Endothelial cell of hepatic sinusoid (primary cell): ENCODE measurements around the gene VSTM4.

Source experiments
- in situ Hi-C: cut with HindIII; loops from 2 replicates; pipeline ENCODE4 v1.10.0; 2017; ENCODE audit warnings: low sequenced_read_pairs

VSTM4 gene

DNA sequence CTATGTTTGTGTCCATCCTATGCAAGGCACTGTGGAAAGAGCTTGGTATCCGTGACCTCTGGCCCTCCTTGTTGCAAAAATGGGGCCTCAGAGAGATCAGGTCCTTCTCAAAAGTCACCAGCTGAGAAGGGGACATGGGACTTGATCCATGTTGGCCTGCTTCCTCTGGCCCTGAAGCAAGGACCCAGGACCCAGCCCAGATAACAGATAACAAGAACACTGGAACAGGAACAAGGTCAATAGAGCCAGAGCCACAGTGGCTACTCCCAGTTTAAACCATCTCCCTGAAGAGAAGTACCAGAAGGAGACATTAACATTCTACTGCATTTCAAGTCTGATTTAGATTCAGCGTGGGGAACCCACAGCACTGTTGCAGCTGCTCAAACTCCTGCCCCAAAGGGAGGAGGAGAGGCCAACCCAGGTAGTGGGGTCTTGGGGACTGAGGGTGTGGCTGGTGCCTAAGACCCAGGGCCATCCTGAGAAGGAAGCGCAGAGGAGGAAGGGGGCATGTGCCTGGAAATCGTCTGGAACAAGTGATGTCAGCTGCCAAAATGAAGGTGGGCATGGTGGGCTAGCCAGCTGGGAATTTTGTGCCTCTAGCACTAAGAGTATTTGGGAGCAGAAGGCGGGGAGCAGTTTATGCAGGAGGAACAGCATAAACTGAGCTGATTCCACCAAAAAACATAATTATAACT lies 61.2 kb downstream of the VSTM4 start:
- in situ Hi-C loops = no loop called here

DNA sequence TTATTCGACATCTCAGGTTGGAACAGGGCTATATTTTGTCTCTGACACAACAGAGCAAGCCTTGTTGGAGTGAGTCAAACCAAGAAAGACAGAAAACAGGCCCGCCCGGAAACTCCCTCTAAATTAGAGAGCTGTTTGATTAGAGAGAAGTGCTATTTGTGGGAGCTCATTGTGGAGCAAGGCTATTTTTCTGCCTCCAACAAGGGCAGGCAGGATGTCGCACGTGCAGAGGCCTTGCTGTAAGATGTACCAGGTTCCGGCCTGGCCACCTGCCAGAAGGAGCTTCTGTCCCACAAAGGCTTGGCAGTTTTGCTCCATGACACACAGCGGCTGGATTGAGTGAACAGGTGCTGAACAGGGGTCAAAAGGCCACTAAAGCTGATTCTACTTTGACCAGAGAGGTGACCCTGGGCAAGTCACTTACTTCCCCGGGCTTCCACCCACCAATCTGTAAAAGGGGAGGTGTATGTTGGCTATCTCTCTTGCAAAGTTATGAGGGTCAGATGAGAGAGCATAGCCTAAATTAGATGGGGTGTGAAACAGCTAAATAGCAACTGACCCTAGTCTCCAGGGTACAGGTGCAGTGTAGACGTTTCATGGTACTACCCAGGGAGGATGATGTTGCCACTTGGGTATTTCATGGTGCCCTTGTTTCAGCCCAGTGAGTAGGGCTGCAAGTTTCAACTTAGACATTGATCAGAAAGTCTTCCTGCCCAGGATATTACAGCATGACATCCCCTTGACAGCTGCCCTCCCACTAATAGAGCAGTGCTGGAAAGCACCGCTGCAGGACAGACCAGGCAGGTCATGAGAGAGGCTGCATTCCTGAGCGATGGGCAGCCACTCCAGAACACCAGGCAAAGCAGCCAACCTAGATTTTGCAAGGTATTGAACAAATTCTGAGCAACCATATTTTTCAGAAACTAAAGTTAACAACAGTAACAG lies 62.0 kb downstream of the VSTM4 start:
- in situ Hi-C loops = no loop called here

DNA sequence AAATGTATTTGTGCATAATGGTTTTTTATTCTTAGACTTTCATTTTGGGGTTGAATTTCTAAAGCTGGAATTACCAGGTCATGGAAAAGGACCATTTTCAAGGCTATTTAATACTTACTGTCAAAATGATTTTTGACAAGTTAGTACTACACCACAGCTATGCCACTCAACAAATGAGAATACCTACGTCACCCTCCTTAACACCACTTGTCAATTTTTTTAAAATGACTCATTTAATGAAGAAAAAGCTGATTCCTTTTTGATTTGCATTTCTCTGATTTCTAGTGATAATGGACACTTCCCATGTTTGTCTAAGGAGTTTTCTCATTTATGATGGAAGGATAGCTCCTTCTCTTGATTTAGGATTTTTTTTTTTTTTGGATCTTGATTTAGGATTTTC lies 63.3 kb downstream of the VSTM4 start:
- in situ Hi-C loops = no loop called here

DNA sequence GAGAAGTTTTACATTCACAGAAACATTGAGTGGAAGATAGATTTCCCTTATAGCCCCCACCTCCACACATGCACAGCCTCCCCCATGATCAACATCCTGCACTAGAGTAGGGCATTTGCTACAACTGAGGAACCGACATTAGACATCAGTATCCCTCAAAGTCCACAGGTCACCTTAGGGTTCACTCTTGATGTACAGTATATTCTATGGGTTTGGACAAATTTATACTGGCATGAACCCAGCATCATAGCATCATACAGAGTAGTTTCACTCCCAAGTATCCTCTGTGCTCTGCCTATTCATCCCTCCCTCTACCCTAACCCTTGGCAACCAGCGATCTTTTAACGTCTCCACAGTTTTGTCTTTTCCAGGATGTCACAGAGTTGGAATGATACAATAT lies 64.4 kb downstream of the VSTM4 start:
- in situ Hi-C loops = no loop called here

DNA sequence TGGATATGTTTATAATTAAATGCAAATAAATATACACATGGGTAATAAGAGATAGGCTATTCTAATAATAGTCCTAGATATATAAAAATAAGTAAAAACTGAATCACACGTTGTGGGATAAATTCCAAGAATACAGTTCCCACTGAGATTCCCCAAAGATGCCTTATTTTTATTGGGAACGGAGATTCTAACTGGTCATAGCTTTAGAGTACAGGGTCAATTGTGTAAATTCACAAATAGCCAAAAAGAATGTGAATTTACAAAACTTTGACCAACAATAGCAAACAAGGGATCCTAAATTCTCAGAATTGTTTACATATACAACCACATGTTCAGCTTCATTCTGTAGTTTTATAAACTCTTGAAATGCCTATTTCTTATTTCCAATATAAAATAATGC lies 65.0 kb downstream of the VSTM4 start:
- in situ Hi-C loops = no loop called here

DNA sequence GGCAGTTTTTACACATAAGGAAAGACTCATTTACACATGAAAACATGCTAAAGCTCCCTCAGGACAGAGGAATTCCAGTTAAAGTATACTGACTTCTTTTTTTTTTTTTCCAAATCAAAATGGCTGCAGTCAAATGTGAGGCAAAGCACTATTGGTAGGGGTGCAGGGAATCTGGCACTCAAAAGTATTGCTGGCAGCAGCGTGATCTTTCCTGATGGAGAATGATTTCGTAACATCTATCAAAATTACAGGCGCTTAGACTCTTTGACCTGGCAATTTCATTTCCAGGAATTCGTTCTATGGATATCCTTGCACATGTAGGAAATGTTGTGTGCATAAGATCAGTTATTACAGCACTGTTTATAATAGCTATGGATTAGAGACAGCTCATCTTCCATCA lies 65.7 kb downstream of the VSTM4 start:
- in situ Hi-C loops = no loop called here

DNA sequence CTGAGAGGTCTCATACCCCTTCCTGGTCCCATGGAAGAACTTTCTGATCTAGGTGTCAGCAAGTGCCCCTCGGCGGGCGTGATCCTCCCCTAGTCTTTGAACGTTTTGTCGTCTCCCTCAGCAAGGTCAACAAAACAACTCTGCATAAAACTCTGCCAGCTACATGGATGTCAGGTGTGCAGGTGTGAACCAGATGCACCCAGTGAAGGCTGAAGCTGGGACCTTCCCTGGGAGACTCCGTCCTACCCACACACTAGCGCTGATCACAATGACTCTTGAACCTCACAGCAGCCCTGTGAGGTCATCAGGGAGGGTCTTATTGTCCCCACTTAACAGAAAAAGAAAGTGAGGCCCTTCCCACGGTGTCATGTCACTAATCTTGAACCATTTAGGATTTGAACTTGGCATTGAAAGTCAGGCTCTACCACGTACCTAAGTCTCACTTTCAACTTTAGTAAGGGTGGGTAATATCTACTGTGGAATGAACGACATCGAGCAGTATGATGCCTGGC lies 68.1 kb downstream of the VSTM4 start:
- in situ Hi-C loops = no loop called here

DNA sequence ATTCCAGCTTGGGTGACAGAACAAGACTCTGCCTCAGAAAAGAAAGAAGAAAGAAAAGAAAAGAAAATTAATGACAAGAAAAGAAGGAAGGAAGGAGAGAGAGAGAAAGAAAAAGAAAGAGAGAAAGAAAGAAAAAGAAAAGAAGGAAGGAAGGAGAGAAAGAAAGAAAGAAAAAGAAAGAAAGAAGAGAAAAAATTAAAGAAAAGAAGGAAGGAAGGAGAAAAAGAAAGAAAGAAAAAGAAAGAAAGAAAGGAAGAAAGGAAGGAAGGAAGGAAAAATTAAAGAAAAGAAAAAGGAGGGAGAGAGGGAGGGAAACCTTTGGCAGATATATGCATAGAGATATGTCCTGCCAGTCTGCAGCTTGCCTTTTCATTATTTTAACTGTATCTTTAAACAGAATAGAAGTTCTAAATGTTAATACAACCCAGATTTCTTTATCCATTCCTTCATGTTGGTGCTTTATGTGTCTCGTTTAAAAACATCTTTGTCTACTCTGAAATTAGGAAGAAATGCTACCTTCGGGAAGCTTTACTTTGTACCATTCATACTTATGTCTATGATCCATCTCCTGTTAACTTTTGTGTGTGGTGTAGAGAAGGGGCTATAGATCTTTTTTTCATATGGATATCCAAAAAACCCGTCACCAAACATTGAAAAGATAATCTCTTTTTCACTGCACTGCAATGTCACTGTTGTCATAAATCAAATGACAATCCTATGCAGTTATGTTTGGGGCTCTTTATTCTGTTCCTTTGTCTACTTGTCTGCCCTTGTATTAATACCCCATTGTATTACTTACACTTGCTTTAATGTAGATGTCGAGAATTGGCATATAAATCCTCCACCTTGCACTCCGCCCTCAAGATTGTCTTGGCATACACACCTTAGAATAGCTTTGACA lies 70.8 kb downstream of the VSTM4 start:
- in situ Hi-C loops = loop anchor here (5.0 kb wide), 1 partner anchor 43 kb away; no protein-coding TSS in a partner anchor

DNA sequence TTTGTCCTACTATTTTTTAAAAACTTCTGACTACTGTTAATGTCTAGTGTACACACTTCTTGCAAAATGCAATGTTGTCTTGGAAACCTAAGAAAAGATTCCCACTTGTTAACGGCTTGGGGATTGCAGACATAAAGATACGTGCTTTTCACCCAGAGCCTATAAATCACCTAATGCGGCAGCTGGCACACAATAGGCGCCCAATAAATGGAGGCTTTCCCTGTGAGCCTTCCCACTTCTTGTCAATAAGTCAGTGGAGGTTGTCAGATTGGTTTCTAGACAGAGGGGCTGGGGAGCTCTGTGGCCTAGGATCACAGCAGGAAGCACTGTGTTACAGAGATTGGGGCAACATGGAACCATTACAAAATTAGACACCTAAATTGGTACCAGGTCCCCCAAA lies 74.7 kb downstream of the VSTM4 start:
- in situ Hi-C loops = loop anchor here (5.0 kb wide), 1 partner anchor 47 kb away; no protein-coding TSS in a partner anchor

DNA sequence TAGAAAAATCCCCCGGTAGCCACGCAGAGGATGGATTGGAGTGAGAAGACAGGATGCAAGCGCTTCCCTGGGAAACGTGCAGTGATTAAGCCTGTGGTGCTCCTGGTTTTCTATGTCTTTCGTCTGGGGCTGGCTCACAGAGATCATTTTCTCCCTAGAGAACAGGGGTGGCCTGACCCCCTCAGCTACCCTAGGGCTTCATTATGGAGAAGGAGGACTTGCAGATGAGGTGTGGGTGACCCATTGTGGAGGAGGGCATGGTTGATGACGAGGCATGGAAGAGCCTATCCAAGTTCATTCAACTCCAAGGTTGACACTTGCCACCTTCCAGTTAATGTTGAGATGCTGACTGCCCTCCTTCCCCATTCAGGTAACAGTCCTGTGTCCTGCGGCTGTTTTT lies 75.9 kb downstream of the VSTM4 start:
- in situ Hi-C loops = no loop called here

DNA sequence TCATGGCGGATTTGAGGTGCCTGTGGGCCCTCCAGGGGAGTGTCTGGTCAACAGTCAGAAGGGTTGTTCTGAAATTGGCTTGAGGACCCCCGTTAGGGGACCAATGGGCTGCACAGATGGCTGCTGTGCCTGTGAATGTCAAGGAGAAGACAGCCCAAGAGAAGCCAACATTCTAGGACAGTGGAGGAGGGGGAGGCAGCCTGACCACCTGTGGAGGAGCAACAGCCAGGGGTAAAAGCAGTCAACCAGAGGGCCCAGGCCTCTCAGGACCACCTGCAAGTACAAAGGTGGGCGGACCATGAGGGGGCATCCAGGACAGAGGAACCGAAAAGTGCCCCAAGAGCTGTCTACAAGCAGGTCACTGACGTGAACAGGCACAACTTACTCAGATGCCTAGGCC lies 76.6 kb downstream of the VSTM4 start:
- in situ Hi-C loops = no loop called here

DNA sequence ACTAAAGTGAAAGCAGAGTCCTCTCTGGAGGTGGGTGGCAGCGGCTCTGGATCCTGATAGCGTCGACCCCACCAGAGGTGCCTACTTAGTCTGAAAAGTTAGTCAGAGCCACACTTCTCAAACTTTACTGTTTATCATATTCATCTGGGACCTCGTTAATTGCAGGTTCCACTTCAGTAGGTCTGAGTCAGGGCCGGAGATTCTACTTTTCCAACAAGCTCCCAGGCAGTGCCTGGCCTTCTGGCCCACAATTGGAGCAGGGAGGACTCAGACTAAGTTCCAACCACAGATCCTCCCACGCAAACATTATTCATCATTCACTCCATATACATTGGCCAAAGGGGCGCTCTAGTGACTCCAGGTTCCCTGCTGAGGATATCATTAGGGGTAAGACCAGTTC lies 78.1 kb downstream of the VSTM4 start:
- in situ Hi-C loops = no loop called here

DNA sequence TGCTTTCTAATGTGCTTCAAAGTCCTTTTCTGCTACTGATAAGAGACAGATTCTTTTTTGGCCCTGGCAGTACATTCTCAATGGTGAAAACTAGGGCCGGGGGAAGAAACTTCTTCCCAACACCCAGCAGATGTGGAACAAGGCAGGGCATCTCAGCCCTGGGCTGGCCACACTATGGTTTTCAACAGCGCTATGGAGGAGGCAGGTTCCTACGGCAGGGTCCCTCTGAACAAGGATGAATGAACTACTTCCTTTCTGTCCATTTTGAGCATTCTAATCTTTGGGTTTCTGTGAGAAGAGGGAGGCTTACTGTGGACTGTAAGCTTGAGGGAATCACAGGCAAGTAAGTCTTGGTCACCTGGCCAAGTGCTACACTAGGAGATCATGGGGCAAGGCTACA lies 78.7 kb downstream of the VSTM4 start:
- in situ Hi-C loops = no loop called here

DNA sequence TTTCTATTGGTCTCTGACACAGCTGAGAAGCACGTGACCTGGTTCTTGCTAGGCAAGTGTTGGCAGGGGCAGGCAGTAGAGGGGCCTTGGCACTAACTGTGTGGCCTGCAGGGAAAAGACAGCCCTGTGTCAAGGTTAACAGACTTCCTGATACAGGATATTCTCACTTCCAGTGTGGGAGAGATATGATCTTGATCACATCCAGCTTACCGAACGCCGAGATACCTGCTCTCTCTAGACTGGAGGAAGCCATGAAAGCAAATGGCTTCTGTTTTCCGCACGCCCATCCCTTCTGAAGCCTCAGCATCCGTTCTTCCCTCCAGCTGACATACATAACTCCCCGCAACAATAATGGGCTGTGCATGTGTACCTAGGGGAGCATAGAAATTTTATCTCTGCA lies 79.4 kb downstream of the VSTM4 start:
- in situ Hi-C loops = no loop called here

DNA sequence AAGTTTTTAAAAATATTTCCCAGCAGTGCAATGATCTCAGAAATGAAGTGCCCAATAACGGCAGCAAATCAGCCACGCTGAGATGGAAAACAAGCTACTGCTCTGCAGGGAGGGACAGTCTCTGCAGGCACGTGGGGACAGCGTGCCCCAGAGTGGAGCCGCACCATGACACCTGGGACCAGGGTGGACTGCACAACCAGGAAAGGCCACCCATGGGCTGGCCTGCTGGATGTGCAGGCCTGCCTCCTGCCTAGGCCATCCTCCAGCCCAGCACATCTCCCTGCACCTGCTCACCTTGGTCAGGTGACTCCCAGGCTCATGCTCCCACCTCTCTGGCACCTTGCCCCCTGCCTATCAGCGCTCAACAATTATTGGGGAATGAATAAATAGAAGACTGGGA lies 80.4 kb downstream of the VSTM4 start:
- in situ Hi-C loops = no loop called here

DNA sequence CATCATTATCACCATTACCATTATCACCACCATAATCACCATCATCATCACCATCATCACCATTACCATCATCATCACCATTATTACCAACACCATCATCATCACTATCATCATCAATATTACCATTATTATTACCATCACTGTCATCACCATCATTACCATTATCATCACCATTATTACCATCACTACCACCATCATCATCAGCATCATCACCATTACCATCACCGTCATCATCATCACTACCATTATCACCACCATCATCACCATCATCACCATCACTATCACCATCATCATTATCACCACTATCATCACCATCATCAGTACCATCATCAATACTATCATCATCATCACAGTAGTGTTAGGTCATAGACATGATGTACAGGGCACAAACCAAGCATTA lies 81.4 kb downstream of the VSTM4 start:
- in situ Hi-C loops = no loop called here

DNA sequence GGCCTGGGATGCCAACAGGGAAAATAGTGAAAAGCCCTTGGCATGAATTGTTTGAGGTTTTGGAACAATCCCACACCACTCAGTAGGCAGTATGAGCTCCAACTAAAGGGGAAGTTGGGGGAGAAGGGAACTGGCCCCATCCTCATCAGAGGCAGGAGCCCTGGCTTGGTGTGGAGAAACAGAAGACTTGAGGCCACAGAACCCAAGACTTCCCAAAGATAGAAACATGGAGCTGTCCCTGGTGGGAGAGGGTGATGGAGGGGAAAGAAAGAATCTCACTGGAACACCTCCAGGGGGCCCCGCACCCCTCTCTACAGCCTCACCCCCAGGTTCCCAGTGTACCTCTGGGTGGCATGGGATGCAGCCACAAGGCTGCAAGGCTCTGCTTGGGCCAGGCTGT lies 85.7 kb downstream of the VSTM4 start:
- in situ Hi-C loops = no loop called here

DNA sequence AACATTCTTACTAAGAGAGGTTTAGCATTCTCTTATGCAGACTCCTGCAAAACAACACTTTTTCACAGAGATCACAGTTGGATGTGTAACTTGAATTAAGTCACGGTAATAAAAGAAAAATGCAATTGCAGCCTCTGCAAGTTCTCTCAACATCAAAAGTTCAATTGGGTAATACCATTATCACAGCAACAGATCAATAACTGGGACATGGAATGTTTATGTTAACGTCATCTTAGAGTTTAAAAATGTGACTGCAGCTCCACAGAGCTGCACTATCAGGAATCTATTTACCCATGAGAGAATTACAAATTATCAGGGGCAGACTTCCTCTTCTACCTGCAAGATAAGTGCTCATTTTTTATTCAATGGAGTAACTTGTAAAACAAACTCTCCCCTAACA lies 86.7 kb downstream of the VSTM4 start:
- in situ Hi-C loops = no loop called here

DNA sequence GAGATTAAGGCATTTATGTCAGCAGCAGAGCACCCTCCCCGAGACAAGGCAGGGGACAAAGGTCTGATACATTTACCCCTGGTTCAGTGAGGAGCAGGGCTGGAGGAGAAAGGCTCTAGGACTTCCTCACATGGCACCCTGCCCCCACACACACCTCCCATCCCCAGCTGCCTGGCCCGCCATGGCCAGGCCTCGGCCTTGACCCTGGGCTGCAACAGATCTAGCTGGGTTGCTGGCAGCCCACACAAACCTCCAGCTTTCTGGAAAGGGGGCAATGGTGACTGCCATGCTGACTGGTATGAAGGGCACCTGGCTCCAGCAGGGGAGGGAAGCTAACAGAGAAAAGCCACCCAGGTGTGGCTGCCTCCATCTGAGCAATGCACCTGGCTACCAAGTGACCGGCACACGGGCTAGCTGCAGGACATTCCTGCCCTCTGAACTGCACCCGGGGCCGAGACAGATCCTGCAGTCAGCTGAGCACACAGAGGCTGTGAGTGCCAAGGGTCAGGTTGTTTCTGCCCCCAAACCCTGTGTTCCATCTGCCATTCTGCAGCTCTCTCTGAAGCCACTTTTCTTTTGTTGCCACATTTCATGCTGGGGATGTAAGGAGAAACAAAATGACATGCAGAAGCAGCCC lies 89.9 kb downstream of the VSTM4 start:
- in situ Hi-C loops = no loop called here

DNA sequence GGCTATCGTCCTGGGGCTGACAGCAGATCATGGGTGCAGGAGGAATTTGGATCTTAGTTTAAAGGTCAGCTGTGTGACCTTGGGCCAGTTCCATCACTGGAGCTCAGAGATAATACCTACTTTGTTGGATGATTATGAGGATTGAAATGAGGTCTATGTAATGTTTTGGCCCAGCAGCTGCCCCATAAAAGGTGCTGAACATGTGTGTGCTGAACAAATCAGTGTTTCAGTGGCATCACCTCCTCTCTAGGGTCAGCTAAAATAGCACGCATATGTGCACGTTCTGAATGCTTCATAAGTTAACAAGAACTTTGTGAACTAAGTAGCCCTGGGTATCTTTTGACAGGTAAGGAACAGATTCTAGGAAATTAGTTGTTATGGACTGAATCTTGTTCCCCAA lies 90.8 kb downstream of the VSTM4 start:
- in situ Hi-C loops = no loop called here

DNA sequence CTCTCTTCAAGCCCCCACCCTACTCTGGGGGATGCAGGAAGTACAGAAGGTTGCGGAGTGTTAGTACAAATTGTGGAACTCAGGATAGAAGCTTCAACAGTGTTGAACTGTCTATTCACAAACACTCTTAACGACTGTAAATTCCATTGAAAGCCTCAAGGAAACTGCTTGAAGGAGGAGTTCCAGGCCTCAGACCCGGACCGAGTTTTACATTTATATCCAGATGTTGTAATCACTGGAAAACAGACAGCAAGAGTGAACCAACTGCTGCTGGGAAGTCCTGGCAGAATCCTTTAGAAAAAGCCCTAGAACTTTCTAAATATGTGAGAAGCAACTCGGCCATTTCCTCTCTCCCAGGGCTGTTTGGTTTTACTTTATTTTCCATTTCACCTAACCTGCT lies 91.6 kb downstream of the VSTM4 start:
- in situ Hi-C loops = no loop called here
